NCI-H460 (cell line): Measurements from ENCODE around the gene SLC7A1. TPM values are rescaled to one million over a fixed set of nuclear protein-coding genes. Genes with fewer than 3 reads are reported as not detected.

Source experiments
- DNase-seq: peaks from one replicate; pipeline ENCODE4 v3.0.0-alpha.2; 2016; ENCODE audit warnings: low read depth; ENCODE audit errors: extremely low read depth
- total RNA-seq: library from RNA; depleted of rRNA; stranded (reverse); fragments of >200 nt; shearing (Covaris generic); gene quantifications from 2 replicates; pipeline ENCODE4 v1.2.3, GENCODE V29; 2014

SLC7A1 gene
- total RNA-seq, 1 experiment from 2014 or later: 40.2 TPM

DNA sequence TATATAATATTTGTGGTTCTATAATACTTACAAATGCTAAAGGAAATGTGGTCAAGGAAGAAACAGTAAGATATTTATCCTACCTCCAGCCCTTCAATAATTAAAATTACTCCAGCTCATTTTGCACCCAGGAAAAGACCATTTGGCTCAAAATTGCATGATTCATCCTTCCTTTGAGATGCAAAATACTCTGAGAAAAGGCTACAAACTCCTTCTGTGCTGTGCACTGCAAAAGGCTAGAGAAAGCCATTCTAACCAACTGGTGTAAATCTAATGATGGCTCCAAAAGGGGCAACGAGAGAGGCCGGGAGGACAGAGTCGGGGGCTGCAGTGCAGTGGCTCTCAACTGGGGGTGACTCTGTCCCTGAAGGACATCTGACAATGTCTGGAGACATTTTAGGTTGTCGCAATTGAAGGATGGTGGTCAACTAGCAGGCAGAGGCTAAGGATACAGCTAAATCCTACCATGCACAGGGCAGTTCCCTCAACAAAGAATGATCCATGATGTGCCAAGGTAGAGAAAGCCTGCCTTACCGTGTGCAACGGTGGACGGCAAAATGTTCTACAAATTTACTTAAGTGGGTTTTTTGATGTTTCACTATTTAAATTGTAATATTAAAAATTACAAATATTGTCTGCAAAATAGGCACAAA lies 32.6 kb downstream of the SLC7A1 start:
- no peak for DNase-seq

DNA sequence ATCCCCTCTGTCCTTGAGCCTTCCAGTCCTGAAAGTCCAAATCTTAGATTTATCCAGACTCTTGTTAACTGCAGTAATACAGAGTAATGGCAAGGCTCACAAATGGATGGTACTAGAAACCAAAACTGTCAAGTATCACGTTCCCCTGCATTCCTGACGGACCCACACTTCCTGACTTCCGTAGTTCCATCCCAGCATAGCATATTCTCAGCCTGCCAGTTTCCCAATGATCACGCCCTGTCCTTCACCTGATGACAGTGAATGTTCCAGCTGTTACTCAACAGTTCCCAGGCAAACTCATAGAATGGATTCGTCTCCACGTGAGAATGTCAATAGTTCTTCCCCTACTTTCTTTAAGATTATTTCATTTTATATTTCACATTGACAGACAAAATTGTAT lies 33.6 kb downstream of the SLC7A1 start:
- no peak for DNase-seq

GRCh38 chr13:29556742-29557141 lies 38.7 kb downstream of the SLC7A1 start:
- DNase-seq: no peak

DNA sequence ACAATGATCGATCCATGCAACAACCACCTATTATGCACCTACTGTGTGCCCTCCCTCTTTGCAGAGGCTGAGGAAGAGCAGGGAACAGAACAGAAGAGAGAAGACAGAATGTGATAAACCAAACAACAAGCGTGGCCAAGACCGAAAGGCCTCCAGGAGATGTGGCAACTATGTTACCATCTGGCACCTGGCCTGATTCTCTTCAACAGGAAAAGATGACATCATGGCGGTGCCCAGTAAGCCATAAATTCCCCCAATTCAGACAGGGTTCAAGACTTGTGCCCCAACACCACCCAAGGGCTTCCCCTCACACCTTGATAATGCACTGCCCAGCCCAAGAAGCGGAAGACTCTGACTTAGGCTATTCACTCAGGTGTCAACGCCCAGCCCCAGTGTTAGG lies 44.3 kb downstream of the SLC7A1 start:
- no peak for DNase-seq

DNA sequence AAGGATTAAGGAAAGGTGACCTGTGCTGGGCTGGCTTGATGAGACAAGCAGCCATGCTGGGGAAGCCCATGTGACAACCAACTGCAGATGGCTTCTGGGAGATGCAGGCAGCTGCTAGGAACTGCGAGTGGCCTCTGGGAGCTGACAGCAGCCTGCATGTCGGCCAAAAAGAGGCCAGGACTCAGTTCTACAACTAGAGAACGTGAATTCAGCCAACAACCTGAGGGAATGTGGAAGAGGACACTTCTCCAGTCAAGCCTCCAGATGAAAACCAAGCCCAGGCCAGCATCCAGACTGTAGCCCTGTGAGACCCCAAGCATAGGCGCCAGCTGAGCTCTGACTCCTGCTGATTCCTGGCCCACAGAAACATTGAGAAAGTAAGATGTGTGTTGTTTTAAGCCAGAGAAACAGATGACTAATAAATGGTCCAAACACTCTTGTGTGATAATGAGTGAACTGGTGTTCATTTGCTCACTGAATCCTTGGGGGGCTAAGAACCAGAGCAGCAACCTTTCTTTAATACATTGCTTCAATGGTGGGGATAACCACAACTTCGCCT lies 45.0 kb downstream of the SLC7A1 start:
- no peak for DNase-seq

GRCh38 chr13:29548722-29549121 lies 46.8 kb downstream of the SLC7A1 start:
- DNase-seq: no peak

DNA sequence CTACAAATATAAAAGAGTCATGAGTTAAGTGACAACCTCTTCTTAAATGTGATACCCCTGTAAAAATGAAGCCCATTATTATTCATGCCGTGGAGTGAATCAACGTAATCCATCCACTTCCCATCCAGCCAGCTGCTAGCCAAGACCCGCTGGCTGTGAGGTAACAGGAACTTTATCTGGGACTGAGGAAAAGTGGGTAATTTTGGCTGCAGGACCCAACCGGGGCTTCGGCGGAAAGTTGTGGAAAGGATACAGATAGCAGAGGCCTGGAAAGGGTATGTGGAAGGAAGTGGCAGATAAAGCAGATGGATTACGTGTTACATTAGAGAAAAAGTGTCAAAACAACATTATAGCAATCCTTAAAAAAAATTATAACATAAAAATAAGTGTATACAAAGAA lies 48.3 kb downstream of the SLC7A1 start:
- no peak for DNase-seq

GRCh38 chr13:29546662-29547061 lies 48.8 kb downstream of the SLC7A1 start:
- no peak for DNase-seq

GRCh38 chr13:29545988-29546387 lies 49.5 kb downstream of the SLC7A1 start:
- no peak for DNase-seq

DNA sequence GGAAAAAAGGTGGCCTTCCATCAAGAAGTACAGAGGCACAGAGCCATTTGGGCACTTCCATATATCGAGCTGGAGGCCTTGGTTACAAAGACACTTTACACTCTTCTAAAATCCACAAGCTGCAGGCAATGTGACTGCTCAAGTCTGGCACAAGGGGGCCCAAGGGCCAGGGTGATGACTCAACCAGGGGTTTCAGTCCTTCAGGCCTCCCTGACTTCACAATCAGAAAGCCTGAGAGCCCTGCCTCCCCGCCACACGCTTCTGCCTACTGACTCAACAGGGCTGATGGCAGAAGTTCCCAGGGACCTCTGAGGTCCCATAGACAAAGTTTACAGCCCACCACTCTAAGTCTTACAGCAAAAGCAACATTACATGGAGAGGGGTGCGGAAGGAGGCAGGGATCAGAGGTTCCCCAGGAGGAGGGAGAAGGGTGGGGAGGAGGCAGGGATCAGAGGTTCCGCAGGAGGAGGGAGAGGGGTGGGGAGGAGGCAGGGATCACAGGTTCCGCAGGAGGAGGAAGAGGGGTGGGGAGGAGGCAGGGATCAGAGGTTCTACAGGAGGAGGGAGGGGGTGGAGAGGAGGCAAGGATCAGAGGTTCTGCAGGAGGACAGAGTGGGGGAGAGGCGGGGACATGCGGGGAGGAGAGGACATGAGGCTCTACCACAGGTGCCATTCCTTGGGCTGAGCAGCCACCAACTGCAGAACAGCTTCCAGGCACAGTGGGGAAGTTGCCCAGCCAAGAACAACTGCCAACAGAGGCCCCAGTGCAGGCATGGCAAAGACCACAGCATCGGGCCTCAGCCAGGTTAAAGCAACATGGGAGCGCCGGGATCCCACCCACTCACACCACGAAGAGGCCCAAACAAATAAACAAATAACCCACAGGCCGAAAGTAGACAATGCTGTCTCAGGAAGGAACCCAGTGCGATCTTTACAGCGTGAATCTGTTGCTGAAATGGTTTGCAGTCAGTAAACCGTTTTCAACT lies 52.0 kb downstream of the SLC7A1 start:
- DNase-seq: no peak

GRCh38 chr13:29542381-29542780 lies 53.1 kb downstream of the SLC7A1 start:
- no peak for DNase-seq

DNA sequence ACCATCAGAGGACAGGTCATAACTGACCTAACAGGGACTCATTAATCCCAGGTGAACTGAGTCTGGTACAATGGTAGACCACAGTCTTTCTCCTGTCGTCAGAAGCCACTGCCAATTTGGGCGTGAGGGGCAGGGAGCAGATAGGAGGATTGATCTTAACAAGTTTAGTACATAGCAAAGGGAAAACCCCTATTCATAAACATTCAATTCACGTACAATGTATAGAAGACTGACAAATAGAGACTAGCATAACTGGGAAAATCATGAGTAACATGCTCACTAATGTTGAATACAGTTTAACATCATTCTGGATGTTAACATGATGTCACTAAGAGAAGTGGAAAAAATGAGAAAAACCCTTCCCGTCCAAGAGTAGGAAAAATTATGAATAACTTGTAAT lies 54.1 kb downstream of the SLC7A1 start:
- no peak for DNase-seq

- no peak for DNase-seq
Measured at GRCh38 chr13:29540799-29541198, 54.7 kb downstream of the SLC7A1 start.

DNA sequence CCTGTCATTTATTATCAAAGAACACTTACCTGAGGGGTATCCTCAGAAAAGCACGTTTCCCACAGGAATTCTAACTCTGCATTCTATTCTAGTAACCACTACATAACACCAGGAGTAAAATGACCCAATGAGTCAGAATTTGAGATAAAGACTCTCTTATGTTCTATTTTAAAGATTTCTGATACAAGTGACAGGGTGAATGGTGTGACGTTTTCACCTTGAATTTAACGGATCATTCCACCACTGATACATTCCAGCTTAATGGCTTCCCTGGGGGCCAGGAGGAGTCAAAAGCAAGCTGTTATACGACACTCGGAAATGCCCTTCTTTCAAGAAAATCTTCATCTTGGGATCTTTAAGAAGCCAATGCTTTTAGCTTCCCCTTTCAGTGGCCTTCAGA lies 55.2 kb downstream of the SLC7A1 start:
- DNase-seq: no peak

DNA sequence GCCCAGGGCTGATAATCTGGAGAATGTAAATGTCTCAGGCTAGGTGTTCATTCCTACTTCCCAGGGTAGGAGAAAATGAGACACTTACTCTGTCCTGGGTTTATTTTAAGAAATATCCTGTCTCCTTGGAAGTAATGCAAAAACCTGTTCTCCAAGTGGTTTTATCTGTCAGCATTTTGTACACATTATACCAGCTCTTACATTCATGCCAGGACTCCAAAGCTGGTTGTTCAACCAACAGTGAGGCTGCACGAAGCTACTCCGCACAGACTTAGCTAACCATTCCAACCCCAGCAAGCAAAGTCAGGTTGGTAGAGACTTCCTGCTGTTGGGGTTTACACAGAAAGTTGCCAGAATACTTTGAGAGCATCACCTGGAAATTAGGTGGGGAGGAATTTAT lies 55.6 kb downstream of the SLC7A1 start:
- DNase-seq: no peak

GRCh38 chr13:29538652-29539040 lies 56.8 kb downstream of the SLC7A1 start:
- DNase-seq: no peak

- no peak for DNase-seq
Measured at GRCh38 chr13:29537736-29538651, 57.5 kb downstream of the SLC7A1 start.

DNA sequence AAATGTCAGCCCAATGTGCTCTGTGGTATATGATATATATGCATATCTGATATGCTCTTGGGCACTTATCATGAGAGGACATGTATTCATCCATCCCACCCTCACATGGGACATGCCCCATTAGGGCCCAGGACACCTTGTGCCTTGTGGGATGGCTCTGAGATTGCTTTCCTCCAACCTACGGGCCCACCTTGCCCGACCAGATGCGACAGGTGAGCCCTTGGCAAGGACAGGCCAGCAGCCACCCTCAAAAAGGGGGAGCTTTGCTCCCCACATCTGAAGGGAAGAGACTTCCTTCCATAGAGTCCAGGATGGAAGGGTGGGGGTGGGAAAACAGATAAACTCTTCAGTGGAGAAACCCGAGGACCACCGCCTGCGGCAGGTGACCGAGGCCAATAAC lies 58.6 kb downstream of the SLC7A1 start:
- no peak for DNase-seq

DNA sequence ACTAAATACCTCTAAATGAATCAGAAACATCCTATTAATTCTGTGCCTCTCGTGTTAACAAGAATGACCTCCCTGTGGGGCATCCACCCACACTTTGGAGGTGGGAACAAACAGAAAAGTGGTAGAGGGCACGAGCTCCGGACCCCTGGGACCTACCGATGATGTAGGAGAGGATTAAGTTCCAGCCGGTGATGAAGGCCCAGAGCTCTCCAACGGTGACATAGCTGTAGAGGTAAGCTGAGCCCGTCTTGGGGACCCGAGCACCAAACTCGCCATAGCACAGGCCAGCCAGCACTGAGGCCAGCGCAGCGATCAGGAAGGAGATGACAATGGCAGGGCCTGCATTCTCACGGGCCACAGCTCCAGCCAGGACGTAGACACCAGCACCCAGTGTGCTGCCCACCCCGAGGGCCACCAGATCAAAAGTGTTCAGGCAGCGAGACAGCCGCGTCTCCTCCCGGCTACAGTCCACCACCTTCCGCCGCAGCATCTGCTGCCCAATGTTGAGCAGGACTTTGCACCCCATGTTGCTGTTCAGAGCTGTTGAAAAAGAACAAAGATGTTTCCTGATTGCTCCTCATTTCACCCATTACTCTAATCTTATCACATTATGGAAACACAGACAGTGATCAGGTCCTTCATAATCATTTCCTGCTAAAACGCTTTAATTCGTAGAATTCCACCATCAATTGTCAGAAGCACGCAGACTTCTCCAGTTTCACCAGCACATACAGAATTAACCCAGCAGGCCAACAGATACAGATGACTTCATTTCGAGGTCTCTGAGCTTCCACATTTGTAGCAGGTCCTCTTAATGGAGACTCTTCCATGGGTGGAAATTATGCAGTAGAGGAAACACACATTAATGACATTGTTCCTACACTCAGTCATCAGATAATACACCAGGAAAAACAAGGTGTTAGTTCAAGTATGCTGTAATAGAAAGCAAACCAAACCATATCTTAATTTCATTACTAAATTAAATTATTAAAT lies 59.5 kb downstream of the SLC7A1 start:
- no peak for DNase-seq
